22Rv1 (cell line): ENCODE results near the gene BNIPL.

ENCODE experiments used
- CTCF ChIP-seq: fragments of 450-650 bp; IDR thresholded peaks from 2 replicates; pipeline ENCODE4 v1.5.1; 2017; ENCODE audit warnings: mild to moderate bottlenecking
- ZFX ChIP-seq: fragments of 450-650 bp; IDR thresholded peaks from 2 replicates; pipeline ENCODE4 v1.6.1; 2017; ENCODE audit warnings: antibody characterized with exemption, borderline replicate concordance

GRCh38 chr1:150995896-150996295 lies 40.5 kb upstream of the BNIPL start:
- TF ChIP-seq CTCF (peak; percentile 93), ZFX (no peak)
